Activated T-helper 1 cell treated with anti-CD3 and anti-CD28 coated beads, Interleukin-12 subunit alpha, Interleukin-12 subunit beta, Interleukin-2, Interleukin-4 antibody, amounts not matched to agents 30 ng/mL and 10 ng/mL and 1 ng/mL, durations not matched to agents 14 hours and 24 hours and 36 hours (primary cell): ENCODE measurements around the gene RITA1. TPM values are rescaled to one million over a fixed set of nuclear protein-coding genes. Genes with fewer than 3 reads are reported as not detected.
A peak's percentile ranks its signal among the peaks of the same experiment; 100 is the strongest.

Experiments used
- DNase-seq: peaks from one replicate; pipeline ENCODE4 v3.0.0; 2021; ENCODE audit warnings: low spot score
- H3K27ac Mint-ChIP-seq: one replicate; pipeline ENCODE4 v1.8.0; 2021; ENCODE audit warnings: mild to moderate bottlenecking, mixed read lengths
- H3K27me3 Mint-ChIP-seq: one replicate; pipeline ENCODE4 v1.8.0; 2022; ENCODE audit warnings: mild to moderate bottlenecking, moderate library complexity, mixed read lengths; ENCODE audit not compliant: insufficient read depth
- H3K36me3 Mint-ChIP-seq: one replicate; pipeline ENCODE4 v1.8.0; 2021; ENCODE audit warnings: low read depth, mixed read lengths
- H3K4me1 Mint-ChIP-seq: one replicate; pipeline ENCODE4 v1.8.0; 2021; ENCODE audit warnings: low read depth, mixed read lengths
- H3K4me3 Mint-ChIP-seq: one replicate; pipeline ENCODE4 v1.8.0; 2021; ENCODE audit warnings: mild to moderate bottlenecking, moderate library complexity, mixed read lengths
- H3K9me3 Mint-ChIP-seq: one replicate; pipeline ENCODE4 v1.8.0; 2021; ENCODE audit warnings: mixed read lengths
- intact Hi-C: fragments of 100-400 bp; cut with micrococcal nuclease; formaldehyde crosslinking; loops from one replicate; pipeline ENCODE4 v1.15.1; 2024
- total RNA-seq: library from RNA; stranded (reverse); gene quantifications from 2 replicates; pipeline ENCODE4 v1.2.3, GENCODE V29; 2022

RITA1 gene
- total RNA-seq, 1 donor from 2014 or later: 31.4 TPM

- Mint-ChIP-seq H3K4me3 (no peak overlapping the region), H3K36me3 (peaks cover 41% of the 10 kb centered on the region), H3K9me3 (no peaks in the 10 kb centered on the region), H3K4me1 (peaks cover 4% of the 10 kb centered on the region), H3K27ac (no peak overlapping the region), H3K27me3 (no peaks in the 10 kb centered on the region)
- DNase-seq: no peak
- intact Hi-C loops: no loop called here
Observed at GRCh38 chr12:113172185-113172584, 13.3 kb upstream of the RITA1 start.

- Mint-ChIP-seq H3K4me3 (no peak overlapping the region), H3K4me1 (peaks cover 4% of the 10 kb centered on the region), H3K9me3 (no peaks in the 10 kb centered on the region), H3K27ac (no peak overlapping the region), H3K27me3 (no peaks in the 10 kb centered on the region), H3K36me3 (peaks cover 51% of the 10 kb centered on the region)
- no peak for DNase-seq
- intact Hi-C loops: no loop called here
Observed at GRCh38 chr12:113173081-113173698, 12.3 kb upstream of the RITA1 start.

- H3K36me3 Mint-ChIP-seq: peaks cover 61% of the 10 kb centered on the region
- no peaks in the 10 kb centered on the region for H3K9me3 Mint-ChIP-seq
- no peak overlapping the region for H3K4me3 Mint-ChIP-seq
- no peak overlapping the region for H3K27ac Mint-ChIP-seq
- no peaks in the 10 kb centered on the region for H3K27me3 Mint-ChIP-seq
- intact Hi-C loops: loop anchor here (1.0 to 2.0 kb wide), 3 partner anchors 10 to 182 kb away; no protein-coding TSS in a partner anchor
- DNase-seq: peak; percentile 55
- peaks cover 4% of the 10 kb centered on the region for H3K4me1 Mint-ChIP-seq
Observed at GRCh38 chr12:113174461-113175384, 10.8 kb upstream of the RITA1 start.

GRCh38 chr12:113179023-113179422 lies 6.5 kb upstream of the RITA1 start:
- no peaks in the 10 kb centered on the region for H3K9me3 Mint-ChIP-seq
- DNase-seq: no peak
- H3K4me1 Mint-ChIP-seq: peaks cover 17% of the 10 kb centered on the region
- no peak overlapping the region for H3K4me3 Mint-ChIP-seq
- intact Hi-C loops: no loop called here
- H3K27me3 Mint-ChIP-seq: no peaks in the 10 kb centered on the region
- no peak overlapping the region for H3K27ac Mint-ChIP-seq
- H3K36me3 Mint-ChIP-seq: peaks cover 57% of the 10 kb centered on the region

GRCh38 chr12:113180333-113180732 lies 5.2 kb upstream of the RITA1 start:
- Mint-ChIP-seq H3K27me3 (no peaks in the 10 kb centered on the region), H3K27ac (no peak overlapping the region), H3K4me1 (peaks cover 13% of the 10 kb centered on the region), H3K9me3 (no peaks in the 10 kb centered on the region), H3K4me3 (no peak overlapping the region), H3K36me3 (peaks cover 50% of the 10 kb centered on the region)
- DNase-seq: no peak
- intact Hi-C loops: loop anchor here (10.0 kb wide), 1 partner anchor 784 kb away; the partner anchor contains the start of gene RBM19

- no peak overlapping the region for H3K4me3 Mint-ChIP-seq
- no peaks in the 10 kb centered on the region for H3K27me3 Mint-ChIP-seq
- DNase-seq: no peak
- peaks cover 23% of the 10 kb centered on the region for H3K4me1 Mint-ChIP-seq
- intact Hi-C loops: loop anchor here (10.0 kb wide), 1 partner anchor 783 kb away; the partner anchor contains the start of gene RBM19
- H3K36me3 Mint-ChIP-seq: peaks cover 45% of the 10 kb centered on the region
- no peaks in the 10 kb centered on the region for H3K9me3 Mint-ChIP-seq
- no peak overlapping the region for H3K27ac Mint-ChIP-seq
Observed at GRCh38 chr12:113181975-113182374, 3.5 kb upstream of the RITA1 start.

GRCh38 chr12:113183030-113183589 lies 2.4 kb upstream of the RITA1 start:
- intact Hi-C loops: loop anchor here (10.0 kb wide), 1 partner anchor 782 kb away; the partner anchor contains the start of gene RBM19
- peaks cover 31% of the 10 kb centered on the region for H3K4me1 Mint-ChIP-seq
- H3K27me3 Mint-ChIP-seq: no peaks in the 10 kb centered on the region
- H3K9me3 Mint-ChIP-seq: no peaks in the 10 kb centered on the region
- no peak for DNase-seq
- H3K27ac Mint-ChIP-seq: no peak overlapping the region
- peak overlapping the region; percentile 92 for H3K4me3 Mint-ChIP-seq
- H3K36me3 Mint-ChIP-seq: peaks cover 38% of the 10 kb centered on the region

- Mint-ChIP-seq H3K36me3 (peaks cover 31% of the 10 kb centered on the region), H3K27me3 (no peaks in the 10 kb centered on the region), H3K4me1 (peaks cover 31% of the 10 kb centered on the region), H3K27ac (peak overlapping the region; percentile 92), H3K4me3 (peak overlapping the region; percentile 92), H3K9me3 (no peaks in the 10 kb centered on the region)
- no peak for DNase-seq
- intact Hi-C loops: loop anchor here (1.0 to 10.0 kb wide), 4 partner anchors 10 to 781 kb away; partner anchors contain the start of gene RBM19
Observed at GRCh38 chr12:113184098-113184899, 1.2 kb upstream of the RITA1 start.

GRCh38 chr12:113184900-113185179 lies 681 bp upstream of the RITA1 start:
- H3K4me1 Mint-ChIP-seq: peaks cover 31% of the 10 kb centered on the region
- peak overlapping the region; percentile 92 for H3K27ac Mint-ChIP-seq
- peaks cover 28% of the 10 kb centered on the region for H3K36me3 Mint-ChIP-seq
- H3K4me3 Mint-ChIP-seq: peak overlapping the region; percentile 92
- H3K9me3 Mint-ChIP-seq: no peaks in the 10 kb centered on the region
- H3K27me3 Mint-ChIP-seq: no peaks in the 10 kb centered on the region
- intact Hi-C loops: loop anchor here (1.0 to 10.0 kb wide), 8 partner anchors 11 to 780 kb away; partner anchors contain the start of genes OAS2, PLBD2, RBM19 and SLC8B1
- DNase-seq: peak; percentile 85

- H3K4me3 Mint-ChIP-seq: peak overlapping the region; percentile 92
- H3K4me1 Mint-ChIP-seq: peaks cover 34% of the 10 kb centered on the region
- intact Hi-C loops: loop anchor here (10.0 kb wide), 1 partner anchor 779 kb away; the partner anchor contains the start of gene RBM19
- peaks cover 21% of the 10 kb centered on the region for H3K36me3 Mint-ChIP-seq
- H3K27ac Mint-ChIP-seq: peak overlapping the region; percentile 89
- no peaks in the 10 kb centered on the region for H3K9me3 Mint-ChIP-seq
- DNase-seq: no peak
- H3K27me3 Mint-ChIP-seq: no peaks in the 10 kb centered on the region
Observed at GRCh38 chr12:113186033-113186365, 478 bp downstream of the RITA1 start.

GRCh38 chr12:113186666-113187325 lies 1.3 kb downstream of the RITA1 start:
- Mint-ChIP-seq H3K9me3 (no peaks in the 10 kb centered on the region), H3K27me3 (no peaks in the 10 kb centered on the region), H3K27ac (peak overlapping the region; percentile 89), H3K4me3 (peak overlapping the region; percentile 92), H3K4me1 (peaks cover 32% of the 10 kb centered on the region), H3K36me3 (peaks cover 25% of the 10 kb centered on the region)
- no peak for DNase-seq
- intact Hi-C loops: loop anchor here (10.0 kb wide), 1 partner anchor 778 kb away; the partner anchor contains the start of gene RBM19

GRCh38 chr12:113189361-113189760 lies 3.8 kb downstream of the RITA1 start:
- H3K4me1 Mint-ChIP-seq: peaks cover 27% of the 10 kb centered on the region
- H3K27ac Mint-ChIP-seq: no peak overlapping the region
- H3K9me3 Mint-ChIP-seq: no peaks in the 10 kb centered on the region
- intact Hi-C loops: loop anchor here (10.0 kb wide), 1 partner anchor 775 kb away; the partner anchor contains the start of gene RBM19
- H3K27me3 Mint-ChIP-seq: no peaks in the 10 kb centered on the region
- DNase-seq: no peak
- H3K4me3 Mint-ChIP-seq: no peak overlapping the region
- peaks cover 26% of the 10 kb centered on the region for H3K36me3 Mint-ChIP-seq
